ENCODE data around the gene PTPRZ1.

Gene PTPRZ1

DNA sequence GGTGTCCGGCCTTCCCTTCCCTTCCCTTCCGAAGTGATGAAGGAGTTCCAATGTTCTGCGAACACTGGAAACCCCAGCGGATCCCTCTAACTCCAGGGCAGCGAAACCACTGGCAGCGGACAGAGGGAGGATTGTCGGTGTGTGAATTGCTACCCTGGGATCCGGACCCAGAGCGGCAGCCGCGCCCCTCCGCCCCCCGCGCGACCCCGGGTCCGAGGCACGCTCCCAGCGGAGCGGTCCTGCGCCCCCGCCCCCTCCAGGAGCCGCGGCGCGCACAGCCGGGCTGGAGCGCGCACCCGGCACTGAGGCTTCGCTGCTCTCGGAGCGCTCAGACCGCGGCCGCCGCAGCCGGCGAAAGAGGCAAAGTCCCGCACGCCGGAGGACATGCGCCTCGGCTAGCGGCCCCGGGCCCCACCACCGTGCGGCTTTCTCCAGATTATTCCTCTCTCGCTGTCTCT lies at the start of gene PTPRZ1:
Gene PTPRZ1 (plus strand): TSS at position 331 of the 458 bp plus-strand sequence. CDS start 339 bp downstream, outside the sequence.
- DNase-seq: no peak

- peak; percentile 53 for DNase-seq
Observed at GRCh38 chr7:121824276-121824675, 48.7 kb upstream of the PTPRZ1 start.

DNA sequence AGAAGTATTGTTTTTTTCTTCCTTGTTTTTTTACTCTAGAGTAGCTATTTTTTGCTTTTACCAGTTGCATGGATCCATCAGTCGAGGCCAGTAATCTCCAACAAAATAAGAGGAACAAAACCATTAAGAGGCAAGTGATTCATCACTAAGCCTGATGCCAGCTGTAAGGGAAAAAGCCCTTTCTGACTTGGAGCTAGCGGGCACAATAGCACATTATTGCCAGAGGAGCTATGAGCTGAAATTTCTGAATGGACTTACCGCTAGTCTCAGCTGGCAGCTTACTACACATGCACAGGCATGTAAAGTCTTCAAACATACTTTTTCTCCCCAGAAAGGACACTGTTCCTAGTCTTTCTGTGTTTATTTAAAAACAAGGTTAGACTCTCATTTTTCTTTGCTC lies 41.6 kb upstream of the PTPRZ1 start:
- no peak for DNase-seq

GRCh38 chr7:121831801-121832200 lies 41.2 kb upstream of the PTPRZ1 start:
- no peak for DNase-seq

DNA sequence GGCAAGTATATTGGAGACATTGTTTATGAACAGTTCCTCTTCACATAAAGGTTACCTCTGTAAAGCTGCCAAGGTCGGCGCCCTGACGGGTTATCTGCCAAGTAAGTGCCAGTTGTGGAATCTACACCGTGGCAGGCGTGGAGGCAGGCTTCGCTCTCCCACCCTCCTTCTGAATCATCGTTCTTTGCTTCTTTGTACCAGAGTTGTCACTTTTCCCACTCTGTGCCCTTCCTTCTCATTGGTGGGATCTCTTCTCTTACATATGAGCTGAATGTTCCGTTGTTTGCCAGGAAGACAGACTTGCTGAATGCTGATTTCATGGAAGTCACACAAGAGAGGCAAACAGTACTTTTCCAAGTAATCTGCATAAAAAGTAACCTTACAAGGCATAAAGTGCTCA lies 40.6 kb upstream of the PTPRZ1 start:
- no peak for DNase-seq

GRCh38 chr7:121833991-121834390 lies 39.0 kb upstream of the PTPRZ1 start:
- DNase-seq: no peak

GRCh38 chr7:121837462-121837861 lies 35.5 kb upstream of the PTPRZ1 start:
- DNase-seq: no peak

- no peak for DNase-seq
Observed at GRCh38 chr7:121847041-121847440, 25.9 kb upstream of the PTPRZ1 start.

GRCh38 chr7:121853307-121853706 lies 19.7 kb upstream of the PTPRZ1 start:
- no peak for DNase-seq

DNA sequence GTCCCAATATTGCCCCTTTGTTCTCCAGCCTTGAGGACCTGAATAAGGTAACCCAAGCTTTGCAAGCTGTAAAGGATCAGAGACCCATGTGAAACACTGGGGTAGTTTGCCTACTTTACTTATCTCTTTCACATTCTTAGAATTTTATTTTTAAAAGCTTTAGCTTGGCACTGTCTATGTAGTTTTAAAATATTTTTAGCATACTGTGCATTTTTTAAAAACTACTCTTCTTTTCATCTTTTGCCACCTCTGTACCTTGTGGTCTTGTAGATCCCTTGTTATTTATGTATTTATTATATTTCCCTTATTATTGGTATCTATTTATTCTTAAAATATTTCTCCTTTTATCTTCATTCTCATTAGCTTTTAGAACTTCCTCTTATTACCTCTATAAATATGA lies 12.0 kb upstream of the PTPRZ1 start:
- DNase-seq: no peak

DNA sequence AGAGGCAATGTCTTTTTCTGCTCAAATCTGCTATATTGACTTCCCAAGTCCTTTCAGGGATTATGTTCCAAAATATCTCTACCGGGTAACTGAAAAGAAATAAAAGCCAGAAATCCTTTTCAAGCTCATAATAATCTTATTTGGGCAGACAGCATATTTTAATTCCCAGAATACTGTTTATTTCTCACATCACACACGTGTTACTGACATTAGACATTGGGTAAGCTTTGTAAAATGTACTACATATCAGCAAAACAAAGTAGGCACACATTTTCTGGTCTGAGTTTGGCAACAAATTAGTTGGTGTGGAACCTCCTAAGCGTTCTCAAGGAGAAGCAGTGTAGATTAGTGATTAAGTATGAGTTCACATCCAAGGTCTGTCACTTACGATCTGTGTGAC lies 10.4 kb upstream of the PTPRZ1 start:
- no peak for DNase-seq

GRCh38 chr7:121871188-121871587 lies 1.8 kb upstream of the PTPRZ1 start:
- DNase-seq: no peak

DNA sequence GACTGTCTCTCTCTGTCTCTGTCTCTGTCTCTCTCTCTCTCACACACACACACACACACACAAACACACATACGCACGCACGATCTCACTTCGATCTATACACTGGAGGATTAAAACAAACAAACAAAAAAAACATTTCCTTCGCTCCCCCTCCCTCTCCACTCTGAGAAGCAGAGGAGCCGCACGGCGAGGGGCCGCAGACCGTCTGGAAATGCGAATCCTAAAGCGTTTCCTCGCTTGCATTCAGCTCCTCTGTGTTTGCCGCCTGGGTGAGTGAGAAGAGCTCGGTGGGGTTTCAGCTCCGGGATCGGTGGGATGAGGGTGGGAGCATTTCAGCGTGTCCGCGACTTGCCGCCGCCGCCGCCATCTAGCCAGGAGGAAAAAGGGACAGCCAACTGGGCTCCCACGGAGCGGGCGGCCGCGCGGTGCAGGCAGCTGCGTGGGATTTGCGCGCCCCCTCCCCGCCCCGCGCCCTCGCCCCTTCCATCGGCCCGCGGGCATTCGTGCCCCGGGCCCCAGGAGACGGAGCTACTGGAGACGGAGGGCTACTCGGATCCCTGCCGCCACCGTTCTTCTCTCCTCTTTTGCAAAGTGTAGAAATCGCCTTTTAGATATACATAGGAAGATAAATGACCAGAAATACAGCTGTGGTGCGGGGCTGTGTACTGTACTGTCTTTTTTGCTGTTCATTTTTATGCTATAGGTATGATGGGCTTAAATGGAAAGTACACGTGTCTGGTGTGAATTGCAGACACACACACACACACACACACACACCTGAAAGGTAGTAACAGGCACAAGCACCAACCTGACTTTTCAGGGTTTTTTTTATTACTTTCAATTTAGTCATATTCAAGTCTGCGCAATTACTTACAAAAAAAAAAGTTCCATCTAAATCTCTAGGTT lies 581 bp downstream of the PTPRZ1 start:
- DNase-seq: no peak

GRCh38 chr7:121874298-121874697 lies 1.3 kb downstream of the PTPRZ1 start:
- no peak for DNase-seq

DNA sequence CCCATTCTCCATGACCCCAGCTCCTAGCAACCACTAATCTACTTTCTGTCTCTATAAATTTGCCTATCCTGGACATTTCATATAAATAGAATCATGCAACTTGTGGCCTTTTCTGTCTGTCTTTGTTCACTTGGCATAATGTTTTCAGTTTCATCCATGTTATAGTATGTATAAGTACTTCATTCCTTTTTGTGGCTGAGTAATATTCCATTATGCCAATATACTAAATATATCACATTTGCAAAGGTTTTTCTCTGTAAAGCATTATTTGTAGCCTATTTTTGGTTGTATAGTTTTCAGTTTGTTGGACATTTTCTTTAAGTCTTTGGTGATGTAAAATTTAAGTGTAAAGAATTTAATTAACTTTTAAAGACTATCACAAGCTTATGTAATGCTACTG lies 2.2 kb downstream of the PTPRZ1 start:
- DNase-seq: no peak

DNA sequence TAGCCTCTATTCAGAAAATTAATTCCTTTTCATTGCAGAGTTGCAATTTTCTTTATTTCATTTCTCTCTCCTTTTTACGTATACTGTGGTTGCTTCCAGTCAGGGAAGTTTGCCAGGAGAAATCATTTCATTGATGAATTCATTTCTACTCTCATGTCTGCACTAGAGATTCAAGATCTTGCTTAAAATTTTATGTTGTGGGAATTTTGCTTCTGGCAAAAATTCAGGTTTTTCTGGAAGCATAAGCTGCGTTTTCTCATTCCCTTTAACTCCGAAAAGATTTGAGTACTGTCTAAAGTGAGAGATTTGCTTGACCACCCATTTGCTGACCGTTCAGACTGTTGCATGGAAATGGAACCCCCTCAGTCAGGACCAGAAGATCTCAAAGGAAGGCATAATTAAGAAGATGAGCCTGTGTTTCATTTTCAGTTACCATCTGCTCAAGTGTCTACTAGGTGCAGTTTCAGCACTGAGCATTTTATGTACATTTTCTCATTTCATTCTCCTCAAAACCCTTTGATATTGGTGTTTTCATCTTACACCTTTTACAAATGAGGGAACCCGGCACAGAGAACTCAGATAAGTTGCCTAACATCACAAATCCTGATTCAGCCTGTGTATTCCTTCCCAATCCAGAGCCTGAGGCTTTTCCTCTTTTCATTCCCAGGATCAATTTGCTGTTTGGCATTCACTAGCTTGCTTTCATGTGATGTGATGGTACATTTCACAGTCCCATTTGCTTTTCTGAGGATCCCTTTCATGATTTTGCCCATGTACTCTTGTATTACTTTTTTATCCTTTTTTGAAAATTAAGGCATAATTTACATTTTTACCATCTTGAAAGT lies 3.9 kb downstream of the PTPRZ1 start:
- DNase-seq: no peak

DNA sequence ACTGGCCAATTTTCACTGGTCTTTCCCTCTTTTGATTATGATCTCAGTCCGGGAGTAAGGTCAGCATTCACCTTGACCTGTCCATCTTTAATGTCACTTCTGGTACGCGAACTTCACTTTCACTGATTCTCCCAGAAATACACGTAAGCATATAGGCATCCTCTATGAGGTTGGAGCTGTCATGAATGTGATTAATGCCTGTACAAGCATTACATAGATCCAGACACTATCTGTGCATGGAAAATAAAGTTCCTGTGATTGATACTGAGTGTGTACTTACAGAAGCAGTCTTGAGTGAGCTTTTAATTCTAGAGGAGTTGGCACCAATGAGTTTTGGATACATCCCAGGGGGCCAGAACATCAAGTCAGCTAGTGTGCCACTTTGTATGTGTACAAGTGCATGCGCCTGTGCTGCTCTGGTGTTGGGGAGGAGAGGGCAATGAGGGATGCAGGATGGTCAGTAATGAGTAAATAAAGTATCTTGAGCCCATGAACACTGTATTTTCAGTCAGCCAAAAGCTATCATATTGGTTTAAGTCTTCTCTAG lies 6.0 kb downstream of the PTPRZ1 start:
- no peak for DNase-seq

DNA sequence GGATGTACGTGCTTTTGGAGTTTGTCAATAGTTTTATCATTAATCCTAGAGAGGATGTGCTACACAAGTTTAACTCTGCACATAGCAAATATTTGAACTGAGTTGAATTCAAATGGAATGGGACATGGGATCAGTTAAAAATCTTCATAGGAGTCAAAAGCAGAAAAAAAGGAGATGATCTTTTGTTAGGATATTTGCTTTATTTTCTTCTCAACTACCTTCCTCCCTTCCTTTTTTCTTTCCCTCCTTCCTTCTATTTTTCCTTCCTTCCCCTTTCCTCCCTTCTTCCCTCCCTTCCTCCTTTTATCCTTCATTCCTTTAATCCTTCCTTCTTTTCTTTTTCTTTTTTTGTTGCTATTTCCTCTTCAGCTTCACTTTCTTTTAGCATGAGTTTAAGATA lies 6.6 kb downstream of the PTPRZ1 start:
- no peak for DNase-seq

GRCh38 chr7:121882731-121883130 lies 9.8 kb downstream of the PTPRZ1 start:
- DNase-seq: no peak

GRCh38 chr7:121885166-121885920 lies 12.4 kb downstream of the PTPRZ1 start:
- no peak for DNase-seq

DNA sequence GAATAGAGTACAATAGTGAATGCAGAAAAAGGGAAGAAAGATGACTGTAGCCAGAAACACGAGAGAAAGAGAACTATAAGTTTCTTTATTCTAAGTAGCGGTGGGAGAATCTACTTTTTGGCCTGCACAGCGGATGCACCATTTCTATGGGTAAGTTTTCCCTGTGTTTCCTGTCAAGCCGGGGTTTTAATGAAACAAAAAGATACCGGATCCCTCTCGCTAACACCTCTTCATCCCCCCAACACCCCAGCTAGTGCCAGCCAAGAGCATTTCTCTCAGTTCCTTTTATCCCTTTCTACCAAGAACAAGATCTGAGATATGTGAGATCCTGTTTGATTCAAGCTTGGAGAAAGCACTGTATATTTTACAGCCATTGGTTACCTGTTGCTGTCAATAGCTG lies 14.7 kb downstream of the PTPRZ1 start:
- no peak for DNase-seq

DNA sequence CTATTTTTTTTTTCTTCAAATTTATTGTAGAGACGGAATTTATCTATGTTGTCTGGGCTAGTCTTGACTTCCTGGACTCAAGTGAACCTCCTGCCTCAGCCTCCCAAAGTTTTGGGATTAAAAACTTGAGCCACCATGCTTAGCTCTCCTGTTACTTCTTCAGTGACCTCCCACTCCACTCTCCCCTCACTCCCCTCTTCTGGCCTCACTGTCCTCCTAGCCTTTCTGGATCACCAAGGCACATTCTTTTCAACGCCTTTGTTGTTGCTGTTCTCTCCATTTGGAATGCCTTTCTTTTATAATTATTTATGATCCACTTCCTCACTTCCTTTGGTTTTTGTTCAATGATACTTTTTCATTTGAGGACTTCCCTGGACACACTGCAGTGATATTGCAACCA lies 17.9 kb downstream of the PTPRZ1 start:
- no peak for DNase-seq

DNA sequence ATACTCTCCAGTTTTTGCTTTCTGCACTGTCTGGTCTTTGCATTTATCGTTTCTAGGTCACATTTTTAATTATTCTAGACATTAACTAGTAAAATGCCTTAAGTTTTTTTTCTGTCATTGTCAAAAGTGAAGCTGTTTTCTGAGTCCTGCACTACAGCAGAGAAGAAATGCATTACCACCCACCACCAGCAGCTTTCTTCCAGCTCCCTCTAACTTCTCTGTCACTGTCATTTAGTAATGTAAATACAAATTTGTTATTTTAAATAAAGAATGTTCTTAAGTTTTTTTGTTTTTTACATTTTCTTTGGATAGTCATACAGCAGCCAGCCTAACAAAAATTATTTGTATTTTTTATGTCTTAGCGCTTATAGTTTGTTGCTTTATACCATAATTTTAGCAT lies 18.8 kb downstream of the PTPRZ1 start:
- no peak for DNase-seq
